IMR-90 (cell line): Measurements from ENCODE around the gene TIPRL. TPM values are rescaled to one million over a fixed set of nuclear protein-coding genes. Genes with fewer than 3 reads are reported as not detected.

Source experiments
- ATAC-seq: fragments of 200-7000 bp; cut with Tn5 transposase; 2 replicates; pipeline ENCODE4 v1.9.1; 2020; ENCODE audit warnings: low read depth, mild to moderate bottlenecking, moderate library complexity
- BruUV-seq: library from RNA; stranded (reverse); fragments of 400-500 nt; replicated peaks from 2 replicates; lab custom pipeline; 2021; lab: Mats Ljungman, UMichigan
- CTCF ChIA-PET: fragments of 300-600 bp; formaldehyde crosslinking; extraction: SDS; loops from one replicate; lab custom pipeline; 2021; ENCODE audit warnings: antibody characterized with exemption; lab: Yijun Ruan, JAX
- POLR2A ChIA-PET: fragments of 300-600 bp; sonication (Branson Sonifier 250); formaldehyde crosslinking; loops from one replicate; lab custom pipeline; 2022; ENCODE audit warnings: antibody characterized with exemption; ENCODE audit not compliant: unreplicated experiment; lab: Charles Lee
- DNase-seq: peaks from one replicate; pipeline ENCODE4 v3.0.0; 2013
- H2AFZ ChIP-seq: replicated peaks from 2 replicates; pipeline ENCODE3; 2013; ENCODE audit warnings: low read length, mild to moderate bottlenecking; ENCODE audit not compliant: poor library complexity
- H2AK5ac ChIP-seq: 2 replicates; pipeline ENCODE4 v1.6.1; 2013; ENCODE audit warnings: low read depth, low read length, inconsistent platforms
- H2AK9ac ChIP-seq: replicated peaks from 2 replicates; pipeline ENCODE3; 2013; ENCODE audit warnings: mild to moderate bottlenecking, low read depth, low read length, moderate library complexity; ENCODE audit not compliant: poor library complexity
- H2BK120ac ChIP-seq: 2 replicates; pipeline ENCODE4 v1.6.1; 2013; ENCODE audit warnings: low read depth, low read length, inconsistent platforms
- H2BK15ac ChIP-seq: 3 replicates; pipeline ENCODE4 v1.6.1; 2013; ENCODE audit warnings: low read depth, low read length, inconsistent platforms
- H2BK20ac ChIP-seq: 2 replicates; pipeline ENCODE4 v1.6.1; 2013; ENCODE audit warnings: low read depth, mild to moderate bottlenecking, inconsistent platforms, low read length, moderate library complexity
- H2BK5ac ChIP-seq: 2 replicates; pipeline ENCODE4 v1.6.1; 2013; ENCODE audit warnings: mild to moderate bottlenecking, low read depth, low read length, inconsistent platforms; ENCODE audit not compliant: poor library complexity, severe bottlenecking
- H3K14ac ChIP-seq: replicated peaks from 2 replicates; pipeline ENCODE4 v1.6.1; 2013; ENCODE audit warnings: low read depth, low read length, inconsistent platforms
- H3K18ac ChIP-seq: 2 replicates; pipeline ENCODE4 v1.6.1; 2013; ENCODE audit warnings: low read depth, low read length, control low read depth
- H3K23ac ChIP-seq: 2 replicates; pipeline ENCODE4 v1.6.1; 2013; ENCODE audit warnings: low read depth, low read length, inconsistent platforms
- H3K27ac ChIP-seq: 2 replicates; pipeline ENCODE4 v1.5.1; 2013; ENCODE audit warnings: mild to moderate bottlenecking, control low read depth, low read length; ENCODE audit not compliant: insufficient read depth
- H3K27me3 ChIP-seq: 2 replicates; pipeline ENCODE4 v1.6.1; 2013; ENCODE audit warnings: low read length; ENCODE audit not compliant: control insufficient read depth, insufficient read depth
- H3K36me3 ChIP-seq: 2 replicates; pipeline ENCODE4 v1.6.1; 2013; ENCODE audit warnings: low read length, mixed read lengths; ENCODE audit not compliant: control insufficient read depth, insufficient read depth
- H3K4ac ChIP-seq: 2 replicates; pipeline ENCODE4 v1.6.1; 2013; ENCODE audit warnings: low read depth, low read length, inconsistent platforms
- H3K4me1 ChIP-seq: 2 replicates; pipeline ENCODE4 v1.6.1; 2013; ENCODE audit warnings: low read length, mixed read lengths; ENCODE audit not compliant: control insufficient read depth, insufficient read depth
- H3K4me2 ChIP-seq: 2 replicates; pipeline ENCODE4 v1.6.1; 2013; ENCODE audit warnings: low read depth, mild to moderate bottlenecking, control low read depth, low read length, moderate library complexity
- H3K4me3 ChIP-seq: 2 replicates; pipeline ENCODE4 v1.5.1; 2013; ENCODE audit warnings: low read depth, mild to moderate bottlenecking, control low read depth, low read length, moderate library complexity; ENCODE audit not compliant: insufficient read depth
- H3K56ac ChIP-seq: 2 replicates; pipeline ENCODE4 v1.6.1; 2013; ENCODE audit warnings: low read length, inconsistent platforms; ENCODE audit not compliant: insufficient read depth; ENCODE audit errors: extremely low read depth
- H3K79me1 ChIP-seq, 2 experiments: 2 replicates each; pipeline ENCODE4 v1.6.1; 2013; ENCODE audit warnings: low read length in 2 of 2, inconsistent platforms in 1 of 2, low read depth in 1 of 2
- H3K9ac ChIP-seq: 2 replicates; pipeline ENCODE4 v1.6.1; 2013; ENCODE audit warnings: low read depth, low read length, control low read depth
- H3K9me1 ChIP-seq: 2 replicates; pipeline ENCODE4 v1.6.1; 2013; ENCODE audit warnings: low read length, inconsistent platforms; ENCODE audit not compliant: insufficient read depth
- H3K9me3 ChIP-seq: 2 replicates; pipeline ENCODE4 v1.6.1; 2013; ENCODE audit warnings: low read length; ENCODE audit not compliant: control insufficient read depth, insufficient read depth
- H4K20me1 ChIP-seq: 2 replicates; pipeline ENCODE4 v1.6.1; 2013; ENCODE audit warnings: low read length, inconsistent platforms; ENCODE audit not compliant: insufficient read depth
- H4K5ac ChIP-seq: 2 replicates; pipeline ENCODE4 v1.6.1; 2013; ENCODE audit warnings: mild to moderate bottlenecking, low read depth, low read length, control low read depth
- H4K8ac ChIP-seq, 2 experiments: 2 replicates each; pipeline ENCODE4 v1.6.1; 2013; ENCODE audit warnings: low read depth in 2 of 2, low read length in 2 of 2, control low read depth in 1 of 2, inconsistent platforms in 1 of 2
- H4K91ac ChIP-seq: 2 replicates; pipeline ENCODE4 v1.6.1; 2013; ENCODE audit warnings: low read depth, low read length, inconsistent platforms; ENCODE audit not compliant: insufficient read depth
- CEBPB ChIP-seq: IDR thresholded peaks from 2 replicates; pipeline ENCODE4 v1.6.1; 2012; ENCODE audit warnings: low read depth, low read length, improper control_type of control experiment
- MXI1 ChIP-seq: IDR thresholded peaks from 2 replicates; pipeline ENCODE4 v1.6.1; 2012; ENCODE audit warnings: low read depth, mild to moderate bottlenecking, low read length, moderate library complexity, borderline replicate concordance
- dilution Hi-C: fragments of 300-500 bp; cut with HindIII; formaldehyde crosslinking; loops from one replicate; pipeline ENCODE4 v1.14.3; 2018; ENCODE audit warnings: low sequenced_read_pairs; ENCODE audit not compliant: unreplicated experiment
- in situ Hi-C: fragments of 300-500 bp; cut with MboI; formaldehyde crosslinking; loops from 3 replicates; pipeline ENCODE4 v1.14.3; 2019; ENCODE audit warnings: low sequenced_read_pairs, inconsistent platforms, mixed read lengths
- intact Hi-C: fragments of 100-400 bp; cut with micrococcal nuclease; formaldehyde crosslinking; loops from 2 replicates; pipeline ENCODE4 v1.10.0; 2022
- polyA plus RNA-seq, 3 experiments: library from polyadenylated mRNA; depleted of rRNA; stranded (reverse); fragments of >200 nt; gene quantifications; 2 replicates each; pipeline ENCODE4 v1.2.3, GENCODE V29; 2012; ENCODE audit warnings: low replicate concordance in 1 of 3
- total RNA-seq: library from RNA; depleted of rRNA; stranded (reverse); fragments of >200 nt; gene quantifications from 2 replicates; pipeline ENCODE4 v1.2.3, GENCODE V29; 2012

The TIPRL gene
- total and polyA plus RNA-seq, 2 of the 4 experiments (the other 2 are of a cell fraction), result 15.4 to 23.8 TPM

GRCh38 chr1:168223681-168224540, 45.1 kb downstream of the TIPRL start:
- H2AK9ac ChIP-seq, result no peak overlapping the region
- no peak overlapping the region for H4K91ac ChIP-seq
- H3K4me3 ChIP-seq, result no peak overlapping the region
- no peak overlapping the region for H4K5ac ChIP-seq
- no peaks in the 10 kb centered on the region for H4K20me1 ChIP-seq
- H2BK15ac ChIP-seq, result no peak overlapping the region
- peaks cover 10 to 29% of the 10 kb centered on the region in 2 experiments for H3K79me1 ChIP-seq
- H3K9me3 ChIP-seq, result peaks cover 3% of the 10 kb centered on the region
- H3K4me2 ChIP-seq, result no peak overlapping the region
- no peaks in the 10 kb centered on the region; the same call in 1 of the 2 replicates for H3K27me3 ChIP-seq
- no peak overlapping the region for H4K8ac ChIP-seq
- H2BK120ac ChIP-seq, result no peak overlapping the region
- no peaks in the 10 kb centered on the region for H3K36me3 ChIP-seq
- H2AK5ac ChIP-seq, result no peak overlapping the region
- no peak overlapping the region for H3K14ac ChIP-seq
- ATAC-seq (no peak), DNase-seq (no peak)
- TF ChIP-seq MXI1 (no peak), CEBPB (peak; percentile 40; the same call in 1 of the 2 replicates)
- in situ Hi-C loops (no loop called here), intact Hi-C loops (no loop called here), dilution Hi-C loops (no loop called here)
- H2BK20ac ChIP-seq, result no peak overlapping the region
- no peak overlapping the region for H2AFZ ChIP-seq
- peaks cover 6% of the 10 kb centered on the region; the same call in 1 of the 2 replicates for H3K9me1 ChIP-seq
- CTCF ChIA-PET, result no interaction called here
- H3K4me1 ChIP-seq, result peaks cover 3% of the 10 kb centered on the region
- no peak overlapping the region for H3K23ac ChIP-seq
- no peak overlapping the region for H3K27ac ChIP-seq
- no peak overlapping the region for H2BK5ac ChIP-seq
- BruUV-seq, result no TSS peak
- no peak overlapping the region for H3K9ac ChIP-seq
- no peak overlapping the region for H3K18ac ChIP-seq
- no peak overlapping the region for H3K56ac ChIP-seq
- POLR2A ChIA-PET, result no interaction called here
- H3K4ac ChIP-seq, result no peak overlapping the region
